Measurements from ENCODE around the gene MEG3.

MEG3 gene

GRCh38 chr14:100825713-100826331 is at the start of gene MEG3:
TSS of gene MEG3 (plus strand) at chr14:100826118.
- TF ChIP-seq CTCF (IDR thresholded peaks at IDR 0.05; ENCODE audit: low read depth, low read length, missing control alignments), result no peak
- H3K4me3 ChIP-seq (replicated peaks; ENCODE audit: low read depth, low read length), result peak within 1 kb of the TSS; percentile 58
- peak; percentile 51 for DNase-seq (ENCODE audit: extremely low read depth, low read depth)

- no peak for DNase-seq (ENCODE audit: extremely low read depth, low read depth)
- TF ChIP-seq CTCF (IDR thresholded peaks at IDR 0.05; ENCODE audit: low read depth, low read length, missing control alignments), result no peak
- no peak overlapping the region for H3K4me3 ChIP-seq (replicated peaks; ENCODE audit: low read depth, low read length)
These were observed 49.1 kb upstream of the MEG3 start for GRCh38 chr14:100776681-100777365.

GRCh38 chr14:100777366-100777817 is 48.5 kb upstream of the MEG3 start:
- TF ChIP-seq CTCF (IDR thresholded peaks at IDR 0.05; ENCODE audit: low read depth, low read length, missing control alignments), result no peak
- DNase-seq (ENCODE audit: extremely low read depth, low read depth), result no peak
- no peak overlapping the region for H3K4me3 ChIP-seq (replicated peaks; ENCODE audit: low read depth, low read length)

- TF ChIP-seq CTCF (IDR thresholded peaks at IDR 0.05; ENCODE audit: low read depth, low read length, missing control alignments), result no peak
- H3K4me3 ChIP-seq (replicated peaks; ENCODE audit: low read depth, low read length), result no peak overlapping the region
- no peak for DNase-seq (ENCODE audit: extremely low read depth, low read depth)
These were observed 47.9 kb upstream of the MEG3 start for GRCh38 chr14:100777818-100778525.

- no peak for TF ChIP-seq CTCF (IDR thresholded peaks at IDR 0.05; ENCODE audit: low read depth, low read length, missing control alignments)
- DNase-seq (ENCODE audit: extremely low read depth, low read depth), result no peak
- no peak overlapping the region for H3K4me3 ChIP-seq (replicated peaks; ENCODE audit: low read depth, low read length)
These were observed 47.4 kb upstream of the MEG3 start for GRCh38 chr14:100778526-100778882.

- TF ChIP-seq CTCF (IDR thresholded peaks at IDR 0.05; ENCODE audit: low read depth, low read length, missing control alignments), result no peak
- DNase-seq (ENCODE audit: extremely low read depth, low read depth), result no peak
- no peak overlapping the region for H3K4me3 ChIP-seq (replicated peaks; ENCODE audit: low read depth, low read length)
These were observed 46.8 kb upstream of the MEG3 start for GRCh38 chr14:100778951-100779690.

Measured in HFF-Myc (cell line).